Fibroblast of the conjunctiva (primary cell): Measurements from ENCODE around the gene SBF1.

Source experiments
- DNase-seq: peaks from one replicate; pipeline ENCODE4 v3.0.0-alpha.2; 2010; ENCODE audit warnings: low read depth

SBF1 gene

GRCh38 chr22:50465066-50465930, 9.5 kb downstream of the SBF1 start:
- no peak for DNase-seq

GRCh38 chr22:50464451-50464850, 10.4 kb downstream of the SBF1 start:
- DNase-seq = no peak

GRCh38 chr22:50463188-50463900, 11.5 kb downstream of the SBF1 start:
- DNase-seq = no peak

- no peak for DNase-seq
Measured at GRCh38 chr22:50461979-50462540, 12.8 kb downstream of the SBF1 start.

- no peak for DNase-seq
Measured at GRCh38 chr22:50461536-50461935, 13.3 kb downstream of the SBF1 start.

GRCh38 chr22:50460938-50461337, 13.9 kb downstream of the SBF1 start:
- DNase-seq = no peak

GRCh38 chr22:50459496-50460140, 15.2 kb downstream of the SBF1 start:
- DNase-seq = no peak

- no peak for DNase-seq
Measured at GRCh38 chr22:50459016-50459415, 15.8 kb downstream of the SBF1 start.

GRCh38 chr22:50456466-50457234, 18.2 kb downstream of the SBF1 start:
- DNase-seq = no peak

GRCh38 chr22:50456026-50456425, 18.8 kb downstream of the SBF1 start:
- no peak for DNase-seq

- no peak for DNase-seq
Measured at GRCh38 chr22:50455201-50455600, 19.6 kb downstream of the SBF1 start.

GRCh38 chr22:50454556-50455075, 20.2 kb downstream of the SBF1 start:
- no peak for DNase-seq

- DNase-seq = no peak
Measured at GRCh38 chr22:50452649-50453048, 22.2 kb downstream of the SBF1 start.

- no peak for DNase-seq
Measured at GRCh38 chr22:50447576-50448551, 27.0 kb downstream of the SBF1 start.

- DNase-seq = no peak
Measured at GRCh38 chr22:50446708-50447575, 27.9 kb downstream of the SBF1 start.

- DNase-seq = no peak
Measured at GRCh38 chr22:50445880-50446707, 28.7 kb downstream of the SBF1 start.

GRCh38 chr22:50445071-50445879, 29.6 kb downstream of the SBF1 start:
- no peak for DNase-seq

- peak; percentile 71 for DNase-seq
Measured at GRCh38 chr22:50444663-50445062, 30.2 kb downstream of the SBF1 start.
